GM19328 (cell line): Measurements from ENCODE around the gene AKAP12.

Experiments
- ATAC-seq: cut with Tn5 transposase; IDR thresholded peaks from one replicate; pipeline ENCODE4 v1.9.1; 2021; ENCODE audit warnings: mild to moderate bottlenecking, moderate library complexity; ENCODE audit not compliant: unreplicated experiment

Gene AKAP12, protein sequence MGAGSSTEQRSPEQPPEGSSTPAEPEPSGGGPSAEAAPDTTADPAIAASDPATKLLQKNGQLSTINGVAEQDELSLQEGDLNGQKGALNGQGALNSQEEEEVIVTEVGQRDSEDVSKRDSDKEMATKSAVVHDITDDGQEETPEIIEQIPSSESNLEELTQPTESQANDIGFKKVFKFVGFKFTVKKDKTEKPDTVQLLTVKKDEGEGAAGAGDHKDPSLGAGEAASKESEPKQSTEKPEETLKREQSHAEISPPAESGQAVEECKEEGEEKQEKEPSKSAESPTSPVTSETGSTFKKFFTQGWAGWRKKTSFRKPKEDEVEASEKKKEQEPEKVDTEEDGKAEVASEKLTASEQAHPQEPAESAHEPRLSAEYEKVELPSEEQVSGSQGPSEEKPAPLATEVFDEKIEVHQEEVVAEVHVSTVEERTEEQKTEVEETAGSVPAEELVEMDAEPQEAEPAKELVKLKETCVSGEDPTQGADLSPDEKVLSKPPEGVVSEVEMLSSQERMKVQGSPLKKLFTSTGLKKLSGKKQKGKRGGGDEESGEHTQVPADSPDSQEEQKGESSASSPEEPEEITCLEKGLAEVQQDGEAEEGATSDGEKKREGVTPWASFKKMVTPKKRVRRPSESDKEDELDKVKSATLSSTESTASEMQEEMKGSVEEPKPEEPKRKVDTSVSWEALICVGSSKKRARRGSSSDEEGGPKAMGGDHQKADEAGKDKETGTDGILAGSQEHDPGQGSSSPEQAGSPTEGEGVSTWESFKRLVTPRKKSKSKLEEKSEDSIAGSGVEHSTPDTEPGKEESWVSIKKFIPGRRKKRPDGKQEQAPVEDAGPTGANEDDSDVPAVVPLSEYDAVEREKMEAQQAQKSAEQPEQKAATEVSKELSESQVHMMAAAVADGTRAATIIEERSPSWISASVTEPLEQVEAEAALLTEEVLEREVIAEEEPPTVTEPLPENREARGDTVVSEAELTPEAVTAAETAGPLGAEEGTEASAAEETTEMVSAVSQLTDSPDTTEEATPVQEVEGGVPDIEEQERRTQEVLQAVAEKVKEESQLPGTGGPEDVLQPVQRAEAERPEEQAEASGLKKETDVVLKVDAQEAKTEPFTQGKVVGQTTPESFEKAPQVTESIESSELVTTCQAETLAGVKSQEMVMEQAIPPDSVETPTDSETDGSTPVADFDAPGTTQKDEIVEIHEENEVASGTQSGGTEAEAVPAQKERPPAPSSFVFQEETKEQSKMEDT (N-terminal part only)

DNA sequence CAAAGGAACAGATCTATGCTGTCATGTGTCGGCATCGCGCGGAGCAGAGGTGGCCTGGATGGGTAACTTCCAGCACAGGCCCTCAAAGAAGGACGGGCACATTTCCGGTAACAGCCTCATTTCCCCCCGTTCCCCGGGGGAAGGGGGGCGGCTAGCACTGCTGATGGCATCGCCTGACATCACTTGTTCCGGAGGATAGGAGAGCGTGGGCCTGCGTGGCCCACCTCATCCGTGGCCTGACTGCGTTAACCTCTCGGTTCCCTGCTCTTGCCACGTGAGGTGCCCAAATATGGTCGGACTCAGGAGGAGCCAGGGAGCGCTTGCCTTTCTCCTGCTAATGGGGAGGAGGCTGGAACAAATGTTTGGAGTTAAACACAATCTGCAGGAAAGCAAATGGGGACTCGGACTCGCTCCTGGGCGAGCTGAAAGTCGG, at the start of gene AKAP12:
Gene AKAP12 (plus strand): TSS at position 365 of the 433 bp plus-strand sequence. CDS start 596 bp downstream, outside the sequence.
- no peak for ATAC-seq

DNA sequence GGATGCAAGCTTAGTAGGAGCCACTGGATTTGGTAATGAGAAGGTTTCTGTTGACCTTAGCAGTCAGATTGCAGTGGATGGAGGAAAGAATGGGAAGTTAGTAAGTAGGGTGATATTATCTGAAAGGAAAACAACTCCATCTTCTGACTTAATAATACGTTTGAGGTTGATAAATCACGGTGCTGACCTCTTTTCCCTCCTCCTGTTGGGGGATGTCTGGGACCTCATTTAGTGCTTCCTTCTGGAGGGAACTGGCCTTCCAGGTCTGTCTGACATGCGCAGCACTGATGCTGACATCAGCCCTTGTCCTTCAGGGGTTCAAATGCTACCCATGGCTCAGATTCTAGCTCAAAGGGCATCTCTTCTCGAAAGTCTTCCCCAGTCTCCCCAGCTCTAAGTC, 48.2 kb upstream of the AKAP12 start:
- ATAC-seq = no peak

GRCh38 chr6:151196555-151196954, 43.2 kb upstream of the AKAP12 start:
- ATAC-seq = no peak

DNA sequence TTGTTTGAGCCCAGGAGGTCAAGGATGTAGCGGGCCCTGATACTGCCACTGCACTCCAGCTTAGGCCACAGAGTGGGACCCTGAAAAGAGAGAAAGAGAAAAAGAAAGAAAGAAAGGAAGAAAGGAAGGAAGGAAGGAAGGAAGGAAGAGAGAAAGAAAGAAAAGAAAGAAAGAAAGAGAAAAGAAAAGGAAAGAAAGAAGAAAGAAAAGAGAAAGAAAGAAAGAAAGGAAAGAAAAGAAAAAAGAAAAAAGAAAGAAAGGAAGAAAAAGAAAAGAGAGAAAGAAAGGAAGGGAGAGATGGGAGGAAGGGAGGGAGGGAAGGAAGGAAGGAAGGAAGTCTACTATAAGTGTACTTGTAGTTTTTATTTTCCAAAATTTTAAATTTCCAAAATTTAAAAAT, 42.2 kb upstream of the AKAP12 start:
- ATAC-seq = no peak

DNA sequence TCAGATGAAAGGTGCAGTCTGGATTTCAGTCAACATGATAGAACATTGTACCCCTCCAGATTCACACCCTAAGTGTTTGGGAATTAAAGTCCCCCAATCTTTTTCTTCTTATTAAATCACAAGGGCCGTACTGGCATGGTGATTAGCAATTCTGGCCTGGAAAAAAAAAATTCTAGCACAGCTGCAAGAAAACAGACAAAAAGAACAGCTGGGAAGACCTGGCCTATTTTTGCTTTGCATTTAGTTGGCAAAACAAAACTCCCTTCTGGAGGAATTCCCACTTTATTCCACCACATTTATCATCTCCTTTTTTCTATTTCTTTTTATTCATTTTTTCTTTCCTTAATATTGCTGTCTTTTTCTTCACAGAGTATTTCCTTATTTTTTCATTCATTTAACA, 39.8 kb upstream of the AKAP12 start:
- ATAC-seq = no peak

DNA sequence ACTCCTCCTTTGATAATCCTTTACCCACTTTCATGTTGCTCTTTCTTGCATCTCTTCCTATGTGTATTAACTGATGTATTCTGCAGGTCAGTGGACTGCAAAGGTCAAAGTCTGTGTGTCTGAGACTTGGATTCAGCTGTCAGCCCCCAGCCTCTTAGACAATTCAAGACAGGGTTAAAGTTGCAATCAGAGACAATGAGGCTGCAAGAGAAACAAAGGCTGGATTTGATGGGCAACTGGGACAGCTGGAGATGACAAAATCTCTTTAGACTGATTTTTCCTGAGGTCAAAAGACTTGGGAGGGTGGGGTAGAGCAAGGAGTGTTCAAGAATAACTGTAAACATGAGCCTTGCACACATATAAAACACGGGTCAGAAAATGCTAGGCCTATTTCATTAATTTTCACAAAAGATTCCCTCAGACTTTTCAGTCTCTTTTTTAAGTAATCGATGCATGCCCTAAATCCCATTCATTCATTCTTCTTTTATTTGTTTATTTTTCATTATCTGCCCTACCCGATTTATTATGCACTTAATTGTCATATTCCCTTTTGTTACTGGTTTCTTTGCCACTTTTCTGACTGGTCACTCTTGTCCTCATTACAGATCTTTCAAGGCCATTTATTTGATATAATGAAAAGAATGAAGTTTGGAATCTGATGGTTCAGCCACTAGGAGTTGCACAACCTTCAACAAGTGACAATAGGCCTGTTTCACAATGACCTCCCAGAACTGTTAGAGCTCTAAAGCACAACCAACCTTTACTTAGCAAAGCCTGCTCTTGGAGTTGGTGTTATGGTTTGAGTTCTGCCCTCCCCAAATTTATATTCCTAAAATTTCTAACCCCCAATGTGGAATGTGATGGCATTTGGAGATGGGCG, 33.8 kb upstream of the AKAP12 start:
- ATAC-seq = no peak

DNA sequence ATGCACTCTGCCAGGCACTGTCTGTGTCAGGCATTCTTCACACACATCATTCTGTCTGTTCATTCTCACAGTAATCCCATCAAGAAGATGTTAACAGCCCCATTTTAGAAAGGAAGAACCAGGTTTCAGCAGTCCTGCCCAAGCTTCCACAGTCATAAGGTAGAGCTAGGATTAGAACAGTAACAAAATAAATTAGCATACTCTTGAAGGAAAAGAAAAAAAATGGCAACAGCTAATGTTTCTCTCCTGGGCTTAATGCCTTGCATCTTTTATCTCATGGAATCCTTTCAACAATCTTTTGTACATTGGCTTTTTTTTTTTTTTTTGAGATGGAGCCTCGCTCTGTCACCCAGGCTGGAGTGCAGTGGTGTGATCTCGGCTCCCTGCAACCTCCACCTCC, 32.1 kb upstream of the AKAP12 start:
- ATAC-seq = no peak

DNA sequence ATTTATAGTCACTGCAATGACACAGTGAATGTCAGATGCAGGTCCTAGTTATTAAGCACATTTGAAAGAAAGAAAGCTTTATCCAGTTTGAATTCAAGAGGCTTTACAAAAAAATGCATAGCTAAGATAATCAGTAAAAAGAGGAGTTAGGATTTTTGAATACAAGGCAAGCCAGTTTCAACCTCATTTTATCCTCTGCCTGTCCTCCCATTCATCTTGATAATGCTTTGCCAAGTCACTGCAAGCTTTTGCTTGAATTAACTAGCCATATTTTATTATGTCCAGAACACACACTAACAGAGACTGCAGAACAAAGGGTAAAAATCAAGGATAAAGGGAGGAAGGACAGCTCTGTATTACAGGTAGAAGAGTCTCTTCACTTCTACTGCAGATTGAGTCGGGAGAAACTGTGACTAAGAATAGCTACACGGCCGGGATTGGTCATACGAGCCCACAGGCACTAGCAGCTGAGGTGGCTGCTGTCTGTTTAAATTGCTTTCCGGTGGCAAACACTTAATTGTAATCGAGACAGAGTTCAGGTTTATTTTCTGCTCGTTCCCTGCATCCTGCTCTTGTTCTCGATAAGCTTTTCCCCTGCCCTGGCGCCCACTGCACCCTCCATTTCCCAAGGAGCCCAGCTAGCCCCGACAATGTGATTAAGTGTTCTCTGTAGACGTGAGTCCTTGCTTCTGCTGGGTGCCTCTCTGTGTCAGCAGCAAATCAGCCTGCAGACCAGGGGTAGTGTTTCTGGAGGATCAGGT, 30.5 kb upstream of the AKAP12 start:
- ATAC-seq = no peak

DNA sequence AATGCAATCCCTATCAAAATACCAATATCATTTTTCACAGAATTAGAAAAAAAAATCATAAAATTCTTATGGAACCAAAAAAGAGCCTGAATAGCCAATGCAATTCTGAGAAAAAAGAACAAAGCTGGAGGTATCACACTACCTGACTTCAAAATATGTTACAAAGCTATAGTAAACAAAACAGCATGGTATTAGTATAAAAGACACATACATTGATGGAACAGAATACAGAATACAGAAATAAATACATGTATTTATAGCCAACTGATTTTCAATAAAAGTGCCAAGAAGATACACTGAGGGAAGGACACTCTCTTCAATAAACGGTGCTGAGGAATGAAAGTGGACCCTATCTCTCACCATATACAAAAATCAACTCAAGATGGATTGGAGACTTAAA, 28.7 kb upstream of the AKAP12 start:
- ATAC-seq = no peak

- ATAC-seq = no peak
Observed at GRCh38 chr6:151213352-151213751, 26.4 kb upstream of the AKAP12 start.

- no peak for ATAC-seq
Observed at GRCh38 chr6:151215999-151216398, 23.8 kb upstream of the AKAP12 start.

- no peak for ATAC-seq
Observed at GRCh38 chr6:151216804-151217203, 23.0 kb upstream of the AKAP12 start.

- no peak for ATAC-seq
Observed at GRCh38 chr6:151219192-151219591, 20.6 kb upstream of the AKAP12 start.

- ATAC-seq = no peak
Observed at GRCh38 chr6:151224076-151224475, 15.7 kb upstream of the AKAP12 start.

- no peak for ATAC-seq
Observed at GRCh38 chr6:151225919-151226318, 13.8 kb upstream of the AKAP12 start.

- ATAC-seq = no peak
Observed at GRCh38 chr6:151228788-151229400, 10.9 kb upstream of the AKAP12 start.

- ATAC-seq = no peak
Observed at GRCh38 chr6:151229401-151230276, 10.1 kb upstream of the AKAP12 start.

GRCh38 chr6:151230277-151230577, 9.5 kb upstream of the AKAP12 start:
- no peak for ATAC-seq
